Measurements from ENCODE around the gene DHRS11. TPM values are rescaled to one million over a fixed set of nuclear protein-coding genes. Genes with fewer than 3 reads are reported as not detected.

Gene DHRS11
- total RNA-seq, 1 donor from 2014 or later, result 7.1 TPM

GRCh38 chr17:36645422-36645821, 53.7 kb downstream of the DHRS11 start:
- Histone ChIP-seq H3K27ac (ENCODE audit: low read depth, low read length) (no peak overlapping the region), H3K4me1 (ENCODE audit: insufficient read depth, low read length) (peaks cover 4% of the 10 kb centered on the region), H3K36me3 (ENCODE audit: insufficient read depth, low read length) (no peaks in the 10 kb centered on the region), H4K20me1 (ENCODE audit: insufficient read depth, low read length) (no peaks in the 10 kb centered on the region), H3K9me3 (ENCODE audit: insufficient read depth, low read depth, low read length) (no peaks in the 10 kb centered on the region), H2AFZ (ENCODE audit: low read depth, low read length) (no peak overlapping the region), H3K9ac (ENCODE audit: low read length) (no peak overlapping the region), H3K79me2 (ENCODE audit: insufficient read depth, low read length) (no peaks in the 10 kb centered on the region), H3K4me3 (ENCODE audit: insufficient read depth, low read depth, low read length) (no peak overlapping the region), H3K4me2 (ENCODE audit: low read length) (no peak overlapping the region), H3K27me3 (ENCODE audit: insufficient read depth, low read length) (peaks cover 58% of the 10 kb centered on the region)
- TF ChIP-seq EZH2 (IDR thresholded peaks at IDR 0.05; ENCODE audit: insufficient read depth, low read length), result no peak
- TF ChIP-seq CTCF (IDR thresholded peaks at IDR 0.05; ENCODE audit: insufficient read depth, low read depth, low read length), result no peak
- Mint-ChIP-seq H3K4me1 (ENCODE audit: low read depth, unreplicated experiment) (peaks cover 7% of the 10 kb centered on the region), H3K9me3 (ENCODE audit: unreplicated experiment) (peaks cover 2% of the 10 kb centered on the region), H3K4me3 (ENCODE audit: unreplicated experiment) (no peak overlapping the region), H3K36me3 (ENCODE audit: low read depth, unreplicated experiment) (peaks cover 1% of the 10 kb centered on the region), H3K27ac (ENCODE audit: unreplicated experiment) (no peak overlapping the region), H3K27me3 (ENCODE audit: low read depth, unreplicated experiment) (peaks cover 72% of the 10 kb centered on the region)
- FAIRE-seq (no peak), DNase-seq (ENCODE audit: low read depth) (no peak)

- TF ChIP-seq EZH2 (IDR thresholded peaks at IDR 0.05; ENCODE audit: insufficient read depth, low read length) (no peak), CTCF (IDR thresholded peaks at IDR 0.05; ENCODE audit: insufficient read depth, low read depth, low read length) (no peak)
- Histone ChIP-seq H3K27ac (ENCODE audit: low read depth, low read length) (no peak overlapping the region), H2AFZ (ENCODE audit: low read depth, low read length) (no peak overlapping the region), H3K4me1 (ENCODE audit: insufficient read depth, low read length) (no peaks in the 10 kb centered on the region), H3K9me3 (ENCODE audit: insufficient read depth, low read depth, low read length) (no peaks in the 10 kb centered on the region), H3K4me2 (ENCODE audit: low read length) (no peak overlapping the region), H3K27me3 (ENCODE audit: insufficient read depth, low read length) (peaks cover 44% of the 10 kb centered on the region), H3K36me3 (ENCODE audit: insufficient read depth, low read length) (no peaks in the 10 kb centered on the region), H4K20me1 (ENCODE audit: insufficient read depth, low read length) (no peaks in the 10 kb centered on the region), H3K79me2 (ENCODE audit: insufficient read depth, low read length) (no peaks in the 10 kb centered on the region), H3K4me3 (ENCODE audit: insufficient read depth, low read depth, low read length) (no peak overlapping the region), H3K9ac (ENCODE audit: low read length) (no peak overlapping the region)
- no peak overlapping the region for H3K4me3 Mint-ChIP-seq (ENCODE audit: unreplicated experiment)
- H3K9me3 Mint-ChIP-seq (ENCODE audit: unreplicated experiment), result no peaks in the 10 kb centered on the region
- peak overlapping the region; percentile 12 for H3K27ac Mint-ChIP-seq (ENCODE audit: unreplicated experiment)
- DNase-seq (ENCODE audit: low read depth) (no peak), FAIRE-seq (no peak)
- peaks cover 1% of the 10 kb centered on the region for H3K36me3 Mint-ChIP-seq (ENCODE audit: low read depth, unreplicated experiment)
- peaks cover 7% of the 10 kb centered on the region for H3K4me1 Mint-ChIP-seq (ENCODE audit: low read depth, unreplicated experiment)
- H3K27me3 Mint-ChIP-seq (ENCODE audit: low read depth, unreplicated experiment), result peaks cover 61% of the 10 kb centered on the region
These were observed 56.0 kb downstream of the DHRS11 start for GRCh38 chr17:36647636-36648035.

- Mint-ChIP-seq H3K27ac (ENCODE audit: unreplicated experiment) (no peak overlapping the region), H3K36me3 (ENCODE audit: low read depth, unreplicated experiment) (peaks cover 1% of the 10 kb centered on the region), H3K4me3 (ENCODE audit: unreplicated experiment) (no peak overlapping the region), H3K27me3 (ENCODE audit: low read depth, unreplicated experiment) (peaks cover 55% of the 10 kb centered on the region), H3K4me1 (ENCODE audit: low read depth, unreplicated experiment) (peaks cover 3% of the 10 kb centered on the region), H3K9me3 (ENCODE audit: unreplicated experiment) (no peaks in the 10 kb centered on the region)
- no peaks in the 10 kb centered on the region for H3K4me1 ChIP-seq (ENCODE audit: insufficient read depth, low read length)
- DNase-seq (ENCODE audit: low read depth) (no peak), FAIRE-seq (no peak)
- H2AFZ ChIP-seq (ENCODE audit: low read depth, low read length), result no peak overlapping the region
- no peak overlapping the region for H3K27ac ChIP-seq (ENCODE audit: low read depth, low read length)
- peaks cover 31% of the 10 kb centered on the region for H3K27me3 ChIP-seq (ENCODE audit: insufficient read depth, low read length)
- H3K4me2 ChIP-seq (ENCODE audit: low read length), result no peak overlapping the region
- no peak overlapping the region for H3K9ac ChIP-seq (ENCODE audit: low read length)
- TF ChIP-seq CTCF (IDR thresholded peaks at IDR 0.05; ENCODE audit: insufficient read depth, low read depth, low read length), result no peak
- no peak for TF ChIP-seq EZH2 (IDR thresholded peaks at IDR 0.05; ENCODE audit: insufficient read depth, low read length)
- H3K9me3 ChIP-seq (ENCODE audit: insufficient read depth, low read depth, low read length), result no peaks in the 10 kb centered on the region
- no peaks in the 10 kb centered on the region for H3K79me2 ChIP-seq (ENCODE audit: insufficient read depth, low read length)
- H3K4me3 ChIP-seq (ENCODE audit: insufficient read depth, low read depth, low read length), result no peak overlapping the region
- no peaks in the 10 kb centered on the region for H4K20me1 ChIP-seq (ENCODE audit: insufficient read depth, low read length)
- H3K36me3 ChIP-seq (ENCODE audit: insufficient read depth, low read length), result no peaks in the 10 kb centered on the region
These were observed 58.6 kb downstream of the DHRS11 start for GRCh38 chr17:36650096-36650775.

Data from astrocyte (in vitro differentiated cells and primary cell).